ENCODE results near the gene MRTFB. TPM values are rescaled to one million over a fixed set of nuclear protein-coding genes. Genes with fewer than 3 reads are reported as not detected.

MRTFB gene
- total and polyA plus RNA-seq, 2 donors (not counting 3 experiments of a cell fraction or from before 2014, with no cell fraction given), result 19.6 to 49.5 TPM

GRCh38 chr16:14129502-14129901, 58.4 kb downstream of the MRTFB start:
- TF ChIP-seq GATA2 (IDR thresholded peaks at IDR 0.05; ENCODE audit: insufficient read depth, insufficient read length, low read depth, low read length) (no peak), FOS (IDR thresholded peaks at IDR 0.05; ENCODE audit: borderline replicate concordance, insufficient read depth, low read length) (no peak), JUN (IDR thresholded peaks at IDR 0.05; ENCODE audit: borderline replicate concordance, insufficient read depth, insufficient read length, low read depth) (no peak), MYC (IDR thresholded peaks at IDR 0.05; ENCODE audit: low read depth, low read length) (no peak), EZH2 (IDR thresholded peaks at IDR 0.05; ENCODE audit: borderline replicate concordance, low read depth, low read length, severe bottlenecking) (no peak)
- TF ChIP-seq, protein P1, sequence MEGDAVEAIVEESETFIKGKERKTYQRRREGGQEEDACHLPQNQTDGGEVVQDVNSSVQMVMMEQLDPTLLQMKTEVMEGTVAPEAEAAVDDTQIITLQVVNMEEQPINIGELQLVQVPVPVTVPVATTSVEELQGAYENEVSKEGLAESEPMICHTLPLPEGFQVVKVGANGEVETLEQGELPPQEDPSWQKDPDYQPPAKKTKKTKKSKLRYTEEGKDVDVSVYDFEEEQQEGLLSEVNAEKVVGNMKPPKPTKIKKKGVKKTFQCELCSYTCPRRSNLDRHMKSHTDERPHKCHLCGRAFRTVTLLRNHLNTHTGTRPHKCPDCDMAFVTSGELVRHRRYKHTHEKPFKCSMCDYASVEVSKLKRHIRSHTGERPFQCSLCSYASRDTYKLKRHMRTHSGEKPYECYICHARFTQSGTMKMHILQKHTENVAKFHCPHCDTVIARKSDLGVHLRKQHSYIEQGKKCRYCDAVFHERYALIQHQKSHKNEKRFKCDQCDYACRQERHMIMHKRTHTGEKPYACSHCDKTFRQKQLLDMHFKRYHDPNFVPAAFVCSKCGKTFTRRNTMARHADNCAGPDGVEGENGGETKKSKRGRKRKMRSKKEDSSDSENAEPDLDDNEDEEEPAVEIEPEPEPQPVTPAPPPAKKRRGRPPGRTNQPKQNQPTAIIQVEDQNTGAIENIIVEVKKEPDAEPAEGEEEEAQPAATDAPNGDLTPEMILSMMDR (IDR thresholded peaks at IDR 0.05; ENCODE audit: extremely low read depth in 1 of 2, insufficient read depth in 1 of 2, low read depth in 1 of 2, low read length in 2 of 2), result no peak
- TF ChIP-seq, protein P2, sequence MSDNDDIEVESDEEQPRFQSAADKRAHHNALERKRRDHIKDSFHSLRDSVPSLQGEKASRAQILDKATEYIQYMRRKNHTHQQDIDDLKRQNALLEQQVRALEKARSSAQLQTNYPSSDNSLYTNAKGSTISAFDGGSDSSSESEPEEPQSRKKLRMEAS (IDR thresholded peaks at IDR 0.05; ENCODE audit: insufficient read depth, insufficient read length), result no peak
- H3K9me3 ChIP-seq (replicated peaks; ENCODE audit: control insufficient read depth, insufficient read depth, low read length), result no peaks in the 10 kb centered on the region
- intact Hi-C loops (cut with micrococcal nuclease) (no loop called here), dilution Hi-C loops (cut with MboI; ENCODE audit: extremely low pct_ligation_motif_present, low sequenced_read_pairs) (no loop called here)
- CTCF ChIA-PET, result no interaction called here
- no peak overlapping the region for H2AFZ ChIP-seq (ENCODE audit: low read depth, low read length)
- no peaks in the 10 kb centered on the region for H3K27me3 ChIP-seq (ENCODE audit: control insufficient read depth in 2 of 2, insufficient read depth in 2 of 2, low read length in 2 of 2)
- H3K9me1 ChIP-seq (replicated peaks; ENCODE audit: control insufficient read depth, extremely low read depth, insufficient read depth, low read length), result no peaks in the 10 kb centered on the region
- no peak overlapping the region for H3K9ac ChIP-seq (replicated peaks; ENCODE audit: extremely low read depth, insufficient read depth, low read length)
- DNase-seq (ENCODE audit: low read depth, low spot score) (no peak), FAIRE-seq (no peak)
- H3K36me3 ChIP-seq (ENCODE audit: control insufficient read depth in 2 of 2, extremely low read depth in 1 of 2, insufficient read depth in 2 of 2, low read length in 2 of 2), result no peaks in the 10 kb centered on the region
- no peaks in the 10 kb centered on the region for H4K20me1 ChIP-seq (replicated peaks; ENCODE audit: control insufficient read depth, extremely low read depth, insufficient read depth, low read length)
- peaks cover 10% of the 10 kb centered on the region for H3K4me1 ChIP-seq (ENCODE audit: control insufficient read depth, extremely low read depth, insufficient read depth, low read length)
- H3K4me2 ChIP-seq (ENCODE audit: insufficient read depth, low read length), result no peak overlapping the region
- no TSS peak for BruUV-seq (replicated peaks)
- H3K4me3 ChIP-seq (replicated peaks in 1 of 3; ENCODE audit: insufficient read depth in 1 of 3, low read depth in 1 of 3, low read length in 3 of 3), result no peak overlapping the region
- no peak overlapping the region for H3K27ac ChIP-seq (ENCODE audit: insufficient read depth, low read depth, low read length)
- POLR2A ChIA-PET, result no interaction called here
- H3K79me2 ChIP-seq (ENCODE audit: control insufficient read depth, insufficient read depth, low read length), result peaks cover 9% of the 10 kb centered on the region

Data from endothelial cell of umbilical vein (primary cell).